ENCODE data around the gene FBXL17.

DNA sequence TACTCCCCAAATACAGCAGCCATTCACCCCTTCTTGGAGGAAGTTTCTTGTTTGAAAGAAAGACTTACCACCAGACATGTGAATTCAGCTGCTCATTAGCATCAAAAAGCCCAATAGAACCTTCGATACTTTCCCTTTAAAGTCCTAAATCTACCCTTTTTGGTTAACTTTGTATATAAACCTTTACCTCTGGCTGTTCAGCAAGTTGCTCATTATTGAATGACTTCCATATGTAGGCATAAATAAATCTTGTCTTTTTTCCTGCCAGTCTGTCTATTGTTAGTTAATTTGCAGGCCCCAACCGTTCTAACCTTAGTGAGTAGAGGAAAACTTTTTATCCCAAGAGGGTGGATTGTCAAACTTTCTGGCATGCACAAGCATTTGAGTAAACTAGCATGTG, 27.9 kb upstream of the FBXL17 start:
- TF ChIP-seq EZH2 (IDR thresholded peaks at IDR 0.05; ENCODE audit: borderline replicate concordance, insufficient read depth, low read depth, low read length, poor library complexity, severe bottlenecking): no peak
- TF ChIP-seq, protein P1, sequence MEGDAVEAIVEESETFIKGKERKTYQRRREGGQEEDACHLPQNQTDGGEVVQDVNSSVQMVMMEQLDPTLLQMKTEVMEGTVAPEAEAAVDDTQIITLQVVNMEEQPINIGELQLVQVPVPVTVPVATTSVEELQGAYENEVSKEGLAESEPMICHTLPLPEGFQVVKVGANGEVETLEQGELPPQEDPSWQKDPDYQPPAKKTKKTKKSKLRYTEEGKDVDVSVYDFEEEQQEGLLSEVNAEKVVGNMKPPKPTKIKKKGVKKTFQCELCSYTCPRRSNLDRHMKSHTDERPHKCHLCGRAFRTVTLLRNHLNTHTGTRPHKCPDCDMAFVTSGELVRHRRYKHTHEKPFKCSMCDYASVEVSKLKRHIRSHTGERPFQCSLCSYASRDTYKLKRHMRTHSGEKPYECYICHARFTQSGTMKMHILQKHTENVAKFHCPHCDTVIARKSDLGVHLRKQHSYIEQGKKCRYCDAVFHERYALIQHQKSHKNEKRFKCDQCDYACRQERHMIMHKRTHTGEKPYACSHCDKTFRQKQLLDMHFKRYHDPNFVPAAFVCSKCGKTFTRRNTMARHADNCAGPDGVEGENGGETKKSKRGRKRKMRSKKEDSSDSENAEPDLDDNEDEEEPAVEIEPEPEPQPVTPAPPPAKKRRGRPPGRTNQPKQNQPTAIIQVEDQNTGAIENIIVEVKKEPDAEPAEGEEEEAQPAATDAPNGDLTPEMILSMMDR (IDR thresholded peaks at IDR 0.05): no peak
